ENCODE results near the gene AADACL3.

The AADACL3 gene, protein sequence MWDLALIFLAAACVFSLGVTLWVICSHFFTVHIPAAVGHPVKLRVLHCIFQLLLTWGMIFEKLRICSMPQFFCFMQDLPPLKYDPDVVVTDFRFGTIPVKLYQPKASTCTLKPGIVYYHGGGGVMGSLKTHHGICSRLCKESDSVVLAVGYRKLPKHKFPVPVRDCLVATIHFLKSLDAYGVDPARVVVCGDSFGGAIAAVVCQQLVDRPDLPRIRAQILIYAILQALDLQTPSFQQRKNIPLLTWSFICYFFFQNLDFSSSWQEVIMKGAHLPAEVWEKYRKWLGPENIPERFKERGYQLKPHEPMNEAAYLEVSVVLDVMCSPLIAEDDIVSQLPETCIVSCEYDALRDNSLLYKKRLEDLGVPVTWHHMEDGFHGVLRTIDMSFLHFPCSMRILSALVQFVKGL

DNA sequence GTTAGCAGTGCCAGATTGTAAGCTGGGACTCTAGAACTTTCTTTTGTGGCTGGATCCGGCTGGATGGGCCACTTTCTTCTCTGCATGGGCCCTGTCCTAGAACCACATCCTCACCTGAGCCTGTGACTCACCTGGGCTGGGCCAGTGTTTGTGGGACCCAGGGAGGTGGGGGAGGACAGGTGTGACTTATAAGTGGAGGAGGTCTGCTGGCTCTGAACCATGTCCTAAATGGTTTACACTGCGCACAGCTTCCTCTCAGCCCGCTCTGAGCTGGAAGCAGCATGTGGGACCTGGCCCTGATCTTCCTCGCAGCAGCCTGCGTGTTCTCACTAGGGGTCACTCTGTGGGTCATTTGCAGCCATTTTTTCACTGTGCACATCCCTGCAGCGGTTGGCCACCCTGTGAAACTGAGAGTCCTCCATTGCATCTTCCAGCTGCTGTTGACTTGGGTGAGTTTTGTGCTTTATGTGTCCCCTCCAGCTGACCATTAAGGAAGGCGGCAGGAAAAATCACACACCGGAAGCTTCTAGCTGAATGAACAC, at the start of gene AADACL3:
AADACL3 (plus strand) TSS at position 215 of the 542 bp plus-strand sequence; CDS start at position 282, 67 bp downstream.
- Histone ChIP-seq H3F3A (ENCODE audit: low read depth) (no peaks in the 10 kb centered on the region), H3K9me3 (ENCODE audit: insufficient read depth, low read depth, low read length) (no peaks in the 10 kb centered on the region), H4K20me1 (ENCODE audit: insufficient read depth, low read length, poor library complexity, severe bottlenecking) (no peaks in the 10 kb centered on the region), H3K9me2 (replicated peaks; ENCODE audit: low read depth, low read length) (no peaks in the 10 kb centered on the region), H3K9ac (ENCODE audit: low read depth, low read length, poor library complexity, severe bottlenecking) (no peak within 1 kb of the TSS), H2AFZ (ENCODE audit: low read length) (no peak within 1 kb of the TSS), H3K4me3 (ENCODE audit: low read length, poor library complexity, severe bottlenecking) (no peak within 1 kb of the TSS), H3K36me3 (ENCODE audit: insufficient read depth, low read length) (no peaks in the 10 kb centered on the region), H3K27me3 (ENCODE audit: insufficient read depth, low read length, poor library complexity, severe bottlenecking) (no peaks in the 10 kb centered on the region), H3K79me2 (ENCODE audit: insufficient read depth, low read length) (no peaks in the 10 kb centered on the region), H3K4me1 (ENCODE audit: insufficient read depth, low read length, poor library complexity, severe bottlenecking) (no peaks in the 10 kb centered on the region), H3K4me2 (ENCODE audit: low read depth, low read length, poor library complexity, severe bottlenecking) (no peak within 1 kb of the TSS)
- TF ChIP-seq, protein P1, sequence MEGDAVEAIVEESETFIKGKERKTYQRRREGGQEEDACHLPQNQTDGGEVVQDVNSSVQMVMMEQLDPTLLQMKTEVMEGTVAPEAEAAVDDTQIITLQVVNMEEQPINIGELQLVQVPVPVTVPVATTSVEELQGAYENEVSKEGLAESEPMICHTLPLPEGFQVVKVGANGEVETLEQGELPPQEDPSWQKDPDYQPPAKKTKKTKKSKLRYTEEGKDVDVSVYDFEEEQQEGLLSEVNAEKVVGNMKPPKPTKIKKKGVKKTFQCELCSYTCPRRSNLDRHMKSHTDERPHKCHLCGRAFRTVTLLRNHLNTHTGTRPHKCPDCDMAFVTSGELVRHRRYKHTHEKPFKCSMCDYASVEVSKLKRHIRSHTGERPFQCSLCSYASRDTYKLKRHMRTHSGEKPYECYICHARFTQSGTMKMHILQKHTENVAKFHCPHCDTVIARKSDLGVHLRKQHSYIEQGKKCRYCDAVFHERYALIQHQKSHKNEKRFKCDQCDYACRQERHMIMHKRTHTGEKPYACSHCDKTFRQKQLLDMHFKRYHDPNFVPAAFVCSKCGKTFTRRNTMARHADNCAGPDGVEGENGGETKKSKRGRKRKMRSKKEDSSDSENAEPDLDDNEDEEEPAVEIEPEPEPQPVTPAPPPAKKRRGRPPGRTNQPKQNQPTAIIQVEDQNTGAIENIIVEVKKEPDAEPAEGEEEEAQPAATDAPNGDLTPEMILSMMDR (conservative IDR thresholded peaks at IDR 0.05; ENCODE audit: low read length), result no peak
- no peak for TF ChIP-seq EZH2phosphoT487 (IDR thresholded peaks at IDR 0.05; ENCODE audit: borderline replicate concordance)

DNA sequence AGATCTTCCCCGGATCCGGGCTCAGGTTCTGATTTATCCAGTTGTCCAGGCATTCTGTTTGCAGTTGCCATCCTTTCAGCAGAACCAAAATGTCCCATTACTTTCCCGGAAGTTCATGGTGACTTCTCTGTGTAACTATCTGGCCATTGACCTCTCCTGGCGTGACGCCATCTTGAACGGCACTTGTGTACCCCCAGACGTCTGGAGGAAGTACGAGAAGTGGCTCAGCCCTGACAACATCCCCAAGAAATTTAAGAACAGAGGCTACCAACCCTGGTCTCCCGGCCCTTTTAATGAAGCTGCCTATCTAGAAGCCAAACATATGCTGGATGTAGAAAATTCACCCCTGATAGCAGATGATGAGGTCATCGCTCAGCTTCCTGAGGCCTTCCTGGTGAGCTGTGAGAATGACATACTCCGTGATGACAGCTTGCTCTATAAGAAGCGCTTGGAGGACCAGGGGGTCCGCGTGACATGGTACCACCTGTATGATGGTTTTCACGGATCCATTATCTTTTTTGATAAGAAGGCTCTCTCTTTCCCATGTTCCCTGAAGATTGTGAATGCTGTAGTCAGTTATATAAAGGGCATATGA, 49.7 kb upstream of the AADACL3 start:
- Histone ChIP-seq H3K4me2 (ENCODE audit: low read depth, low read length, poor library complexity, severe bottlenecking) (no peak overlapping the region), H3K9ac (ENCODE audit: low read depth, low read length, poor library complexity, severe bottlenecking) (no peak overlapping the region), H3F3A (ENCODE audit: low read depth) (no peaks in the 10 kb centered on the region), H3K9me3 (ENCODE audit: insufficient read depth, low read depth, low read length) (peaks cover 4% of the 10 kb centered on the region; the same call in 1 of the 2 replicates), H3K79me2 (ENCODE audit: insufficient read depth, low read length) (no peaks in the 10 kb centered on the region), H3K9me2 (replicated peaks; ENCODE audit: low read depth, low read length) (no peaks in the 10 kb centered on the region), H2AFZ (ENCODE audit: low read length) (no peak overlapping the region), H3K36me3 (ENCODE audit: insufficient read depth, low read length) (no peaks in the 10 kb centered on the region), H3K4me1 (ENCODE audit: insufficient read depth, low read length, poor library complexity, severe bottlenecking) (no peaks in the 10 kb centered on the region), H4K20me1 (ENCODE audit: insufficient read depth, low read length, poor library complexity, severe bottlenecking) (no peaks in the 10 kb centered on the region), H3K27me3 (ENCODE audit: insufficient read depth, low read length, poor library complexity, severe bottlenecking) (no peaks in the 10 kb centered on the region), H3K4me3 (ENCODE audit: low read length, poor library complexity, severe bottlenecking) (no peak overlapping the region)
- TF ChIP-seq, protein P1 (conservative IDR thresholded peaks at IDR 0.05; ENCODE audit: low read length), result no peak
- no peak for TF ChIP-seq EZH2phosphoT487 (IDR thresholded peaks at IDR 0.05; ENCODE audit: borderline replicate concordance)

DNA sequence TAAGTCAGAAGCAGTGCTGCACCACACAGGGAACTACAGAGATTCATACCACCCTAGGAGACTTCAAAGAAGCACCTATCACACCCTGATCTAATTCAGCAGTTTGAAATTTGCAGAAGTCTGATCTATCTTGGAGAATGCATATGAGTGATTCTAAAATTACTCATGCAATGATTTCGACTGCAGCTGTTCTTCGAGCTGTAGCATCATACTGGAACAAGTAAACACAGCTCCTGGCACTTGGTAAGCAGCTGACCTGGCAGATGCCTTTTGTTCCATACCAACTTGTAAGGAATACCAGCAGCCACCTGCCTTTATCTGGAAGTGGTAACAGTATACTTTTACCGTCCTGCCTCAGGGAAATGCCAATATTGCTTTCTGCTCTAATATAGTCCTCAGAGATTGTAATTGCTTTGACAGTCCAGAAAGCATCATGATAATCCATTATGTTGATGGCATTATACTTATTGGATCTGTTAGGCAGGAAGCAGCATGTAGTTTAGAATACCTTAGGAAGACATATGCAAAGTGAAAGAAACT, 46.3 kb upstream of the AADACL3 start:
- no peaks in the 10 kb centered on the region for H3K36me3 ChIP-seq (ENCODE audit: insufficient read depth, low read length)
- TF ChIP-seq EZH2phosphoT487 (IDR thresholded peaks at IDR 0.05; ENCODE audit: borderline replicate concordance), result no peak
- TF ChIP-seq, protein P1 (conservative IDR thresholded peaks at IDR 0.05; ENCODE audit: low read length), result no peak
- no peaks in the 10 kb centered on the region for H3K4me1 ChIP-seq (ENCODE audit: insufficient read depth, low read length, poor library complexity, severe bottlenecking)
- no peak overlapping the region for H2AFZ ChIP-seq (ENCODE audit: low read length)
- H3K9ac ChIP-seq (ENCODE audit: low read depth, low read length, poor library complexity, severe bottlenecking), result no peak overlapping the region
- H3K27me3 ChIP-seq (ENCODE audit: insufficient read depth, low read length, poor library complexity, severe bottlenecking), result no peaks in the 10 kb centered on the region
- peaks cover 4% of the 10 kb centered on the region; the same call in 1 of the 2 replicates for H3K9me3 ChIP-seq (ENCODE audit: insufficient read depth, low read depth, low read length)
- no peaks in the 10 kb centered on the region for H3K79me2 ChIP-seq (ENCODE audit: insufficient read depth, low read length)
- H3K4me2 ChIP-seq (ENCODE audit: low read depth, low read length, poor library complexity, severe bottlenecking), result no peak overlapping the region
- H3K4me3 ChIP-seq (ENCODE audit: low read length, poor library complexity, severe bottlenecking), result no peak overlapping the region
- no peaks in the 10 kb centered on the region for H4K20me1 ChIP-seq (ENCODE audit: insufficient read depth, low read length, poor library complexity, severe bottlenecking)
- H3K9me2 ChIP-seq (replicated peaks; ENCODE audit: low read depth, low read length), result no peaks in the 10 kb centered on the region
- H3F3A ChIP-seq (ENCODE audit: low read depth), result no peaks in the 10 kb centered on the region
